ENCODE measurements around the gene TRIM44. TPM values are rescaled to one million over a fixed set of nuclear protein-coding genes. Genes with fewer than 3 reads are reported as not detected.
A peak's percentile ranks its signal among the peaks of the same experiment; 100 is the strongest.
"Not testable (repeated sequence)": the region's sequence is repeated elsewhere in the genome, so short reads cannot be mapped to it uniquely, and the experiment has no call there.

TRIM44 gene
- polyA plus RNA-seq, 1 donor, result 101 TPM

GRCh38 chr11:35750981-35751663, 88.5 kb downstream of the TRIM44 start:
- no peak for DNase-seq

GRCh38 chr11:35751664-35752061, 89.1 kb downstream of the TRIM44 start:
- DNase-seq, result no peak

GRCh38 chr11:35752115-35752514, 89.5 kb downstream of the TRIM44 start:
- no peak for DNase-seq

- DNase-seq, result not testable (repeated sequence)
Measured at GRCh38 chr11:35753573-35753972, 91.0 kb downstream of the TRIM44 start.

GRCh38 chr11:35759951-35760350, 97.4 kb downstream of the TRIM44 start:
- not testable (repeated sequence) for DNase-seq

- no peak for DNase-seq
Measured at GRCh38 chr11:35761899-35762298, 99.3 kb downstream of the TRIM44 start.

GRCh38 chr11:35763301-35763700, 100.7 kb downstream of the TRIM44 start:
- DNase-seq, result no peak

GRCh38 chr11:35763765-35764164, 101.2 kb downstream of the TRIM44 start:
- no peak for DNase-seq

- DNase-seq, result peak; percentile 15
Measured at GRCh38 chr11:35764417-35764816, 101.8 kb downstream of the TRIM44 start.

- no peak for DNase-seq
Measured at GRCh38 chr11:35765211-35765610, 102.6 kb downstream of the TRIM44 start.

GRCh38 chr11:35766651-35767050, 104.1 kb downstream of the TRIM44 start:
- DNase-seq, result no peak

- not testable (repeated sequence) for DNase-seq
Measured at GRCh38 chr11:35770425-35770824, 107.8 kb downstream of the TRIM44 start.

GRCh38 chr11:35771722-35772121, 109.1 kb downstream of the TRIM44 start:
- no peak for DNase-seq

- not testable (repeated sequence) for DNase-seq
Measured at GRCh38 chr11:35777241-35777640, 114.7 kb downstream of the TRIM44 start.

GRCh38 chr11:35778943-35779342, 116.4 kb downstream of the TRIM44 start:
- not testable (repeated sequence) for DNase-seq

- DNase-seq, result no peak
Measured at GRCh38 chr11:35779409-35779808, 116.8 kb downstream of the TRIM44 start.

GRCh38 chr11:35780951-35781860, 118.6 kb downstream of the TRIM44 start:
- DNase-seq, result no peak

- no peak for DNase-seq
Measured at GRCh38 chr11:35781861-35782470, 119.4 kb downstream of the TRIM44 start.

- no peak for DNase-seq
Measured at GRCh38 chr11:35783809-35784208, 121.2 kb downstream of the TRIM44 start.

- no peak for DNase-seq
Measured at GRCh38 chr11:35784699-35785098, 122.1 kb downstream of the TRIM44 start.

- DNase-seq, result no peak
Measured at GRCh38 chr11:35785287-35786167, 123.0 kb downstream of the TRIM44 start.

- DNase-seq, result no peak
Measured at GRCh38 chr11:35786188-35786587, 123.6 kb downstream of the TRIM44 start.
